GDM1 (cell line): Measurements from ENCODE around the gene SIL1.

ENCODE experiments used
- DNase-seq: peaks from one replicate; lab custom pipeline; 2025; lab: John Stamatoyannopoulos, UW

The SIL1 gene

GRCh38 chr5:138979684-138980280, 218.4 kb downstream of the SIL1 start:
- no peak for DNase-seq

GRCh38 chr5:138978581-138978980, 219.6 kb downstream of the SIL1 start:
- no peak for DNase-seq

GRCh38 chr5:138978080-138978479, 220.1 kb downstream of the SIL1 start:
- no peak for DNase-seq

GRCh38 chr5:138975098-138975847, 222.9 kb downstream of the SIL1 start:
- no peak for DNase-seq

GRCh38 chr5:138974227-138975063, 223.7 kb downstream of the SIL1 start:
- no peak for DNase-seq

- DNase-seq: no peak
These were observed 225.3 kb downstream of the SIL1 start for GRCh38 chr5:138972836-138973235.

GRCh38 chr5:138972230-138972629, 225.9 kb downstream of the SIL1 start:
- no peak for DNase-seq

- no peak for DNase-seq
These were observed 228.7 kb downstream of the SIL1 start for GRCh38 chr5:138969323-138970002.

GRCh38 chr5:138968601-138969000, 229.6 kb downstream of the SIL1 start:
- DNase-seq: no peak

GRCh38 chr5:138967791-138968448, 230.2 kb downstream of the SIL1 start:
- DNase-seq: no peak

- no peak for DNase-seq
These were observed 231.8 kb downstream of the SIL1 start for GRCh38 chr5:138966236-138966985.

- no peak for DNase-seq
These were observed 232.5 kb downstream of the SIL1 start for GRCh38 chr5:138965626-138966025.

GRCh38 chr5:138964647-138965201, 233.4 kb downstream of the SIL1 start:
- DNase-seq: no peak

GRCh38 chr5:138963763-138964371, 234.3 kb downstream of the SIL1 start:
- DNase-seq: no peak

GRCh38 chr5:138962614-138963370, 235.4 kb downstream of the SIL1 start:
- no peak for DNase-seq

- DNase-seq: no peak
These were observed 236.4 kb downstream of the SIL1 start for GRCh38 chr5:138961729-138962128.

GRCh38 chr5:138961221-138961620, 236.9 kb downstream of the SIL1 start:
- no peak for DNase-seq

GRCh38 chr5:138960145-138960692, 237.9 kb downstream of the SIL1 start:
- DNase-seq: no peak

GRCh38 chr5:138956801-138957200, 241.4 kb downstream of the SIL1 start:
- no peak for DNase-seq
